CD4-positive, alpha-beta memory T cell (primary cell): ENCODE results near the gene MMS19. TPM values are rescaled to one million over a fixed set of nuclear protein-coding genes. Genes with fewer than 3 reads are reported as not detected.

Experiments
- CTCF ChIA-PET: fragments of 350-600 bp; sonication (Branson Sonifier 250); formaldehyde crosslinking; loops from one replicate; lab custom pipeline; 2021; ENCODE audit warnings: inconsistent platforms; ENCODE audit not compliant: partially characterized antibody; lab: Charles Lee
- POLR2A ChIA-PET: fragments of 350-600 bp; sonication (Branson Sonifier 250); formaldehyde crosslinking; loops from one replicate; lab custom pipeline; 2021; ENCODE audit not compliant: partially characterized antibody; lab: Charles Lee
- DNase-seq, 5 donors: peaks; one replicate each; pipeline versions ENCODE4 v3.0.0 to v3.0.0-alpha.2; 2020 to 2022; ENCODE audit warnings: mixed read lengths in 1 of 5
- H3K27ac ChIP-seq: one replicate; pipeline ENCODE4 v1.7.0; 2013; ENCODE audit warnings: low read depth, low read length
- H3K27me3 ChIP-seq: 2 replicates; pipeline ENCODE4 v1.7.0; 2013; ENCODE audit warnings: mild to moderate bottlenecking, low read length, moderate library complexity; ENCODE audit not compliant: insufficient read depth
- H3K36me3 ChIP-seq: 2 replicates; pipeline ENCODE4 v1.7.0; 2013; ENCODE audit warnings: mild to moderate bottlenecking, low read length, moderate library complexity; ENCODE audit not compliant: insufficient read depth
- H3K4me1 ChIP-seq: 2 replicates; pipeline ENCODE4 v1.7.0; 2013; ENCODE audit warnings: mild to moderate bottlenecking, low read length, moderate library complexity; ENCODE audit not compliant: insufficient read depth
- H3K4me3 ChIP-seq, 2 donors: one replicate each; pipeline ENCODE4 v1.7.0; 2013; ENCODE audit warnings: low read length in 2 of 2, mild to moderate bottlenecking in 1 of 2
- H3K9me3 ChIP-seq, 2 donors: one replicate each; pipeline ENCODE4 v1.7.0; 2013; ENCODE audit warnings: low read length in 2 of 2, control low read depth in 1 of 2; ENCODE audit not compliant: control insufficient read depth in 1 of 2
- H3K27ac Mint-ChIP-seq, 7 donors: one replicate each; pipeline ENCODE4 v1.8.0; 2020 to 2021; ENCODE audit warnings: mixed read lengths in 7 of 7, mild to moderate bottlenecking in 6 of 7, inconsistent platforms in 3 of 7, moderate library complexity in 3 of 7
- H3K27me3 Mint-ChIP-seq, 2 donors: one replicate each; pipeline ENCODE4 v1.8.0; 2020 to 2021; ENCODE audit warnings: mixed read lengths in 2 of 2
- H3K36me3 Mint-ChIP-seq, 2 donors: one replicate each; pipeline ENCODE4 v1.8.0; 2020 to 2021; ENCODE audit warnings: mixed read lengths in 2 of 2, inconsistent platforms in 1 of 2, mild to moderate bottlenecking in 1 of 2
- H3K4me1 Mint-ChIP-seq, 4 donors: one replicate each; pipeline ENCODE4 v1.8.0; 2020 to 2021; ENCODE audit warnings: mixed read lengths in 4 of 4, mild to moderate bottlenecking in 1 of 4
- H3K4me3 Mint-ChIP-seq, 8 donors: one replicate each; pipeline ENCODE4 v1.8.0; 2020 to 2021; ENCODE audit warnings: mixed read lengths in 8 of 8, mild to moderate bottlenecking in 7 of 8, moderate library complexity in 6 of 8, inconsistent platforms in 3 of 8
- H3K9me3 Mint-ChIP-seq, 8 donors: one replicate each; pipeline ENCODE4 v1.8.0; 2020 to 2021; ENCODE audit warnings: mixed read lengths in 8 of 8, mild to moderate bottlenecking in 5 of 8, inconsistent platforms in 3 of 8, moderate library complexity in 1 of 8
- intact Hi-C: fragments of 100-400 bp; cut with micrococcal nuclease; formaldehyde crosslinking; loops from one replicate; pipeline ENCODE4 v1.15.1; 2023
- polyA plus RNA-seq, 2 donors: library from polyadenylated mRNA; unstranded; fragments of 300-500 nt; fragmentation: Illumina TruSeq; gene quantifications; one replicate each; pipeline ENCODE4 v1.2.3, GENCODE V29; 2021
- total RNA-seq, 2 experiments: library from RNA; stranded (reverse); gene quantifications; one replicate each; pipeline ENCODE4 v1.2.3, GENCODE V29; 2021

MMS19 gene
- total and polyA plus RNA-seq, 4 experiments from 2014 or later: 35.9 to 111 (median 75.9) TPM

DNA sequence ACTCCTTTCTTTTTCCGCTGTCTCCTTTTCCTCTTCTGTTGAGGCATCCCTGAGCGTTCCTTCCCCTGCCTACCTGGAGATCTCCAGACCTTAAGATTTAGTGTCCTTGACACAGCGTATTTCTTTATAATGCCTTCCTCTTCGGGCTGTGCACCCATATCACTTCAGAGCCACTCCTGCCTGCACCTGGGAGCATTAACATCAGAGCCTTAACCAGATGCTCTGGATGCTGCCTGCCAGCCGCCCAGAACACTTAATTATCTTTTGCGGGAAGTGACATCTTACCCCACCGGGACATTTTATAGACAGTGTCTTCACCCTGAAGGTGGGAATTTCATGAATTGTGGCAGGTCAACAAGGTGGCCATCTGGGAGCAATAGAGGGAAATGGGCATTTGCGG lies 24.7 kb upstream of the MMS19 start:
- Mint-ChIP-seq H3K9me3 (no peaks in the 10 kb centered on the region), H3K4me3 (no peak overlapping the region), H3K36me3 (no peaks in the 10 kb centered on the region), H3K27ac (no peak overlapping the region), H3K4me1 (no peaks in the 10 kb centered on the region), H3K27me3 (peaks cover 2% of the 10 kb centered on the region in 2 donors)
- Histone ChIP-seq H3K4me1 (no peaks in the 10 kb centered on the region), H3K4me3 (no peak overlapping the region), H3K27ac (no peak overlapping the region), H3K36me3 (no peaks in the 10 kb centered on the region), H3K9me3 (no peaks in the 10 kb centered on the region), H3K27me3 (no peaks in the 10 kb centered on the region)
- no peak for DNase-seq
- CTCF ChIA-PET: no interaction called here
- POLR2A ChIA-PET: no interaction called here
- intact Hi-C loops: no loop called here

GRCh38 chr10:97522071-97522470 lies 23.8 kb upstream of the MMS19 start:
- no peak overlapping the region for H3K4me3 Mint-ChIP-seq
- DNase-seq: no peak
- H3K4me1 Mint-ChIP-seq: no peaks in the 10 kb centered on the region
- no peaks in the 10 kb centered on the region for H3K4me1 ChIP-seq
- no peaks in the 10 kb centered on the region for H3K36me3 ChIP-seq
- POLR2A ChIA-PET: no interaction called here
- no peaks in the 10 kb centered on the region for H3K9me3 ChIP-seq
- no peaks in the 10 kb centered on the region for H3K9me3 Mint-ChIP-seq
- no peaks in the 10 kb centered on the region for H3K36me3 Mint-ChIP-seq
- no peaks in the 10 kb centered on the region for H3K27me3 ChIP-seq
- CTCF ChIA-PET: interaction anchor here (0.8 to 1.0 kb wide), 2 partner anchors 12 to 22 kb away, joined by 3 read pairs; no protein-coding TSS in a partner anchor
- H3K27me3 Mint-ChIP-seq: peaks cover 2 to 4% of the 10 kb centered on the region in 2 donors
- H3K4me3 ChIP-seq: no peak overlapping the region
- intact Hi-C loops: no loop called here
- H3K27ac Mint-ChIP-seq: peak overlapping the region in 1 of 7 donors; percentile 49
- H3K27ac ChIP-seq: no peak overlapping the region

DNA sequence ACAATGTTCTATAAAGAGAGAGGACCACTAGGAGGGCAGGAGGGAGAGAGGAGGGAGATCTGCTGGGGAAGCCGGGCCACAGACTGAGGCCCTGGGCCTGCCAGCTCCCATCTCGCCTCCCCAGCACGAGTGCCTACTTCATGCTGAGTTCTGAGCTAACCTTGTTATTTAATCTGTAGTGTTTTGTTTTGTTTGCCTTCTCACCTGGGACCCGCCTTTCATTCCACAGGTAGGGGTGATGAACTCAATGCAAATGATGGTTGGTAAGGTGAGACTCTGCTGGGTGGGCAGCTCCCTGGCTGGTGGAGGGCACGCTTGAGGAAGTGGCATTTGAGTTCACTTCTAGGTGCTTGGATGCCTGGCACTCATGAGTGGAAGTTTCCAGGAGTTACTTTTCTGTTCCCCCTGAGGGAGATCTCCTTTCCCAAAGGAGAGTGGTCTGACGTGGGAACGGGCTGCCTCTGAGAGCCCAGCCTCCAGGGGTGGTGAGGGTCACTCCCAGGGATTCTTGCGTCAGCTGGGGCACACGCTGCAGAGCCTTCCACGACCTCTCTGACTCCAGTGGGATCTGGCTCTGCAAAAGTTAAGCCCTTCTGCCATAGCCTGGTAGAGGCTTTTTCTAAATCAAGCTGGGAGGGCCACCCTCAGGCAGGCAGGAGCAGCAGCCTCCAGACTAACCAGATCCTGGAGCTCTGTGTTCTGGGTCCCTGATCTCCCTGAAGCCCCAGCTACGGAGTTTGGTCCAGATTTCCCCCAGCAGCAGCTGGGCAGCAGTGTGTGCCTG lies 22.9 kb upstream of the MMS19 start:
- no peak for DNase-seq
- H3K4me3 ChIP-seq: no peak overlapping the region
- Mint-ChIP-seq H3K4me3 (no peak overlapping the region), H3K9me3 (no peaks in the 10 kb centered on the region), H3K27ac (no peak overlapping the region), H3K36me3 (no peaks in the 10 kb centered on the region), H3K4me1 (no peaks in the 10 kb centered on the region), H3K27me3 (peaks cover 2 to 5% of the 10 kb centered on the region in 2 donors)
- no peak overlapping the region for H3K27ac ChIP-seq
- POLR2A ChIA-PET: no interaction called here
- intact Hi-C loops: no loop called here
- CTCF ChIA-PET: interaction anchor here (0.8 to 1.0 kb wide), 2 partner anchors 12 to 21 kb away, joined by 3 read pairs; no protein-coding TSS in a partner anchor
- no peaks in the 10 kb centered on the region for H3K9me3 ChIP-seq
- no peaks in the 10 kb centered on the region for H3K4me1 ChIP-seq
- no peaks in the 10 kb centered on the region for H3K27me3 ChIP-seq
- H3K36me3 ChIP-seq: no peaks in the 10 kb centered on the region

DNA sequence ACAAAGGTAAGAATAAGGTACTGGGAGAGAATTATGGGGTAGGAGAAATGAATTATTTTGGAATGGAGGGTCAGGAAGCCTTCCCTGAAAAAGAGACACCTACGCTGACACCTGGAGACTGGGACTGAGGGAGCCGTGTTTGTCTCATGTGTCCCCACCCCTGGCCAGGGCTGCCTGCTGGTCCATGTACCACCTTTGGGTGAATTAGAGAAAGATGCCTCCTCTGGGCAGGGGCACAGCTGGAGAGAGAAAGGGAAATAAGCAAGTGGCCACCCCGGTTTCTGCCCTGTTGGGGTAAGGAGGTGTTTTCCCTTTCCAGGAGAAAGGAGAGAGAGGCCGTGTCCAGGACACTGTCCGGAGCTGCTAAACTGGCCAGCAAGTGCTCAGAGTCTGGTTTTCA lies 22.3 kb upstream of the MMS19 start:
- H3K27me3 Mint-ChIP-seq: peaks cover 2 to 8% of the 10 kb centered on the region in 2 donors
- no peaks in the 10 kb centered on the region for H3K36me3 Mint-ChIP-seq
- Histone ChIP-seq H3K27ac (no peak overlapping the region), H3K4me1 (no peaks in the 10 kb centered on the region), H3K27me3 (no peaks in the 10 kb centered on the region), H3K9me3 (no peaks in the 10 kb centered on the region), H3K36me3 (no peaks in the 10 kb centered on the region), H3K4me3 (no peak overlapping the region)
- DNase-seq: no peak
- ChIA-PET POLR2A (no interaction called here), CTCF (no interaction called here)
- no peak overlapping the region for H3K27ac Mint-ChIP-seq
- no peak overlapping the region for H3K4me3 Mint-ChIP-seq
- H3K9me3 Mint-ChIP-seq: no peaks in the 10 kb centered on the region
- no peaks in the 10 kb centered on the region for H3K4me1 Mint-ChIP-seq
- intact Hi-C loops: no loop called here

DNA sequence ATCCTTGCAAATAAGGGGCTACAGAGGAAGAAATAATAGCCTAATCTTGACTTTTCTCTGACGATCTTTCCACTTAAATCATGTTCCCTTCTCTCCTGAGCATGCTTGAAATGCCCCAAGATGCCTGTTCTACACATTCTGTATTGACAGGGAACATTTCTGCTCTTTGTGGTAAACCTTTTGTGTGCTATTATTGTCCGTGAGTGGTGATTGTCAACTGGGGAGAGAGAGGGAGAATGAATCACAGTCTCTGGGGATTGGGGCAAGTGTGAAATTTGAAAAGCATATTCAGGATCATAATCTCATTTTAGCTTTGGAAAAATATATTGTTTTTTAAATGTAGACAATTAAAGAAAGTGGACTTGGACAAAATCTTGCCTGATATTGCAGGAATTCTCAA lies 21.1 kb upstream of the MMS19 start:
- ChIA-PET CTCF (no interaction called here), POLR2A (no interaction called here)
- Mint-ChIP-seq H3K4me1 (no peaks in the 10 kb centered on the region), H3K36me3 (no peaks in the 10 kb centered on the region), H3K27ac (no peak overlapping the region), H3K27me3 (peaks cover 2 to 11% of the 10 kb centered on the region in 2 donors), H3K9me3 (no peaks in the 10 kb centered on the region), H3K4me3 (no peak overlapping the region)
- intact Hi-C loops: no loop called here
- H3K27ac ChIP-seq: no peak overlapping the region
- H3K9me3 ChIP-seq: no peaks in the 10 kb centered on the region
- no peaks in the 10 kb centered on the region for H3K36me3 ChIP-seq
- no peak for DNase-seq
- no peak overlapping the region for H3K4me3 ChIP-seq
- no peaks in the 10 kb centered on the region for H3K4me1 ChIP-seq
- no peaks in the 10 kb centered on the region for H3K27me3 ChIP-seq

- no peak overlapping the region for H3K27ac ChIP-seq
- Mint-ChIP-seq H3K27me3 (peaks cover 2 to 10% of the 10 kb centered on the region in 2 donors), H3K4me1 (no peaks in the 10 kb centered on the region), H3K9me3 (no peaks in the 10 kb centered on the region), H3K27ac (peak overlapping the region in 2 of 7 donors; percentile 6 to 24), H3K36me3 (no peaks in the 10 kb centered on the region), H3K4me3 (no peak overlapping the region)
- H3K4me1 ChIP-seq: no peaks in the 10 kb centered on the region
- no peaks in the 10 kb centered on the region for H3K9me3 ChIP-seq
- H3K36me3 ChIP-seq: no peaks in the 10 kb centered on the region
- CTCF ChIA-PET: no interaction called here
- H3K4me3 ChIP-seq: no peak overlapping the region
- no peak for DNase-seq
- H3K27me3 ChIP-seq: no peaks in the 10 kb centered on the region
- intact Hi-C loops: no loop called here
- POLR2A ChIA-PET: no interaction called here
Measured at GRCh38 chr10:97518301-97519043, 20.2 kb upstream of the MMS19 start.

DNA sequence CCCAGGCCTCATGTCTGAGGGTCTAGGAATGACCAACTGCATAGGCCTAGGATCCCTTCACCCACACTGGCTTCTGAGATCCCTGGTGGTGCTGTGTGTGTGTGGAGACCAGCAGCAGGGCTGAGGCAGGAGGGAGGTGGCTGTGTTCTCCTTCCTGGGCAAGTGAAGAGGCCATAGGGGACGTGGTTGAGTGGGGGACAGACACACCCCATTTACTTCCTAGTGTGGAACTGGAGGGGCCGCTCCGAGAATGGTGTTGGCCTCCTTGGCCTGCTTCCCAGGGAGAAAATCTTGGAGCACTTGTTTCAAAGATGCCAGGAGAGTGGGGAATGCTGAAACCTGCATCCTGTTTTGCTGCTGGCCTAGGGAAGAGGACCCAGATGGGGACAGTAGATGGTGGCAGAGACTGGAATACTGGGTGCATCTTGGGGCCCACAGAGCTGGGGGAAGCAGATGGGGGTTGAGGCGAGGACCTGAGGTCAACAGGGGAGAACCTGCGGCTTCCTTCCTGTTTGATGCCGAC lies 19.6 kb upstream of the MMS19 start:
- no peak overlapping the region for H3K4me3 Mint-ChIP-seq
- H3K27me3 Mint-ChIP-seq: peaks cover 2 to 10% of the 10 kb centered on the region in 2 donors
- ChIA-PET POLR2A (no interaction called here), CTCF (no interaction called here)
- no peaks in the 10 kb centered on the region for H3K4me1 ChIP-seq
- no peak for DNase-seq
- intact Hi-C loops: no loop called here
- H3K4me1 Mint-ChIP-seq: peaks cover 0 to 3% (median 0%) of the 10 kb centered on the region in 4 donors
- no peaks in the 10 kb centered on the region for H3K36me3 Mint-ChIP-seq
- H3K27ac Mint-ChIP-seq: no peak overlapping the region
- H3K36me3 ChIP-seq: no peaks in the 10 kb centered on the region
- no peaks in the 10 kb centered on the region for H3K9me3 ChIP-seq
- H3K9me3 Mint-ChIP-seq: no peaks in the 10 kb centered on the region
- no peak overlapping the region for H3K4me3 ChIP-seq
- no peak overlapping the region for H3K27ac ChIP-seq
- no peaks in the 10 kb centered on the region for H3K27me3 ChIP-seq
